Mesodermal cell (in vitro differentiated cells): ENCODE results near the gene RAMAC. TPM values are rescaled to one million over a fixed set of nuclear protein-coding genes. Genes with fewer than 3 reads are reported as not detected.
"Not testable (repeated sequence)": the region's sequence is repeated elsewhere in the genome, so short reads cannot be mapped to it uniquely, and the experiment has no call there.

Experiments
- H3K27ac ChIP-seq: 2 replicates; pipeline ENCODE4 v1.7.0; 2013; ENCODE audit warnings: mild to moderate bottlenecking, low read depth, low read length, moderate library complexity; ENCODE audit not compliant: severe bottlenecking
- H3K36me3 ChIP-seq: 2 replicates; pipeline ENCODE4 v1.7.1; 2013; ENCODE audit warnings: mild to moderate bottlenecking, low read length, moderate library complexity; ENCODE audit not compliant: control insufficient read depth, insufficient read depth
- H3K4me1 ChIP-seq: one replicate; pipeline ENCODE4 v1.7.1; 2013; ENCODE audit warnings: mild to moderate bottlenecking, low read length; ENCODE audit not compliant: insufficient read depth, control insufficient read depth, poor library complexity, severe bottlenecking
- H3K4me3 ChIP-seq: 2 replicates; pipeline ENCODE4 v1.7.0; 2013; ENCODE audit warnings: low read length, control low read depth, mild to moderate bottlenecking; ENCODE audit not compliant: insufficient read depth, poor library complexity, severe bottlenecking; ENCODE audit errors: extremely low read depth
- H3K9me3 ChIP-seq: 2 replicates; pipeline ENCODE4 v1.7.1; 2013; ENCODE audit warnings: mild to moderate bottlenecking, low read length, moderate library complexity; ENCODE audit not compliant: control insufficient read depth
- WGBS, 2 experiments: methylation state at CpG; one replicate each; pipeline ENCODE4 v1.1.5; 2013; ENCODE audit warnings: missing lambda C conversion rate in 2 of 2; ENCODE audit not compliant: insufficient coverage in 2 of 2; 5-methylcytosine and 5-hydroxymethylcytosine counted together
- polyA plus RNA-seq, 2 experiments: library from polyadenylated mRNA; stranded (reverse); fragments of 50-300 nt; gene quantifications; one replicate each; pipeline ENCODE4 v1.2.3, GENCODE V29; 2013

Gene RAMAC
- 26.9 TPM for polyA plus RNA-seq (2013, experiment 1 of 2)
- polyA plus RNA-seq (2013, experiment 2 of 2): 31.0 TPM

DNA sequence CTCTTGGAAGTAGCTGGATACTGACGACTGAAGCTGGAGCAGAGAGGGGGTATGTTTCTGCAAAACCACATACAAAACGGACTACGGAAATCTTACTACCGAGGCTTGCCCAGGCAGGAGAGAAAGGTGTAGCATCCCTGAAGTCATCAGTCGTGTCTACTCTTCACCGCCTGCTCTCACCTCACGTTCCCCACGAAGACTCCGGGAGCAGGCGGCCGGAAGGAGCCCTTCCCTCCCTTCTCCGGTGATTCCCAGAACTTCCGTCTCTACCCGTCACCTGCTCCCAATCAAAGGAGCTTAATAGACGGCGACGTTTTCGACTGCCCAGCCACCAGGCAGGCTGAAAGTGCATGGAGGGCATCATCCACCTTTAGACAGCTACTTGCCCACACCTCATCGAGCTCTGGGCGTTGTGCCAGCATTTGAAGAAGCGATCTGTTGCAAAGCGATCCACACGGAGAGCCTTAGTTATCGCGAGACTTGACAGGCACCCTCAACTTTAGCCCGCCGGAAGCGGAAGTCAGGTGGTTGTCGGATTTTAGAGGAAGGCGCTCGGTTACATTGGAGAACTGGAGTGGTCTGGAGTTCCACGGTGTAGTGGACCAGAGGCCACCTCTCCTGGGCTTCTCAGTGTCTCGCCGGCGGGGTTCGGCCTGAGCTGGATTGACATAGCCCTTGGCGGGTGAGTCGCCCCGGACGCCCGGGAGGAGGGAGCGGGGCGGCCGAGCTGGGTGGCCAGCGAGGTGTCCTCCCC is at the start of gene RAMAC:
RAMAC (plus strand) TSS at position 523 of the 754 bp plus-strand sequence. CDS start 2,809 bp downstream, outside the sequence.
- peak within 1 kb of the TSS; percentile 88 for H3K4me3 ChIP-seq
- H3K9me3 ChIP-seq: no peaks in the 10 kb centered on the region
- 7 to 8% methylated on average over 34 to 45 of the region's 45 CpGs for WGBS, 2 experiments
- H3K4me1 ChIP-seq: no peaks in the 10 kb centered on the region
- peaks cover 20% of the 10 kb centered on the region for H3K36me3 ChIP-seq
- peak within 1 kb of the TSS; percentile 25 for H3K27ac ChIP-seq

GRCh38 chr15:82936966-82937711 is 48.9 kb upstream of the RAMAC start:
- no peak overlapping the region for H3K27ac ChIP-seq
- no peak overlapping the region for H3K4me3 ChIP-seq
- H3K36me3 ChIP-seq: no peaks in the 10 kb centered on the region
- no peaks in the 10 kb centered on the region for H3K4me1 ChIP-seq
- 65 to 90% methylated on average over 2 of the region's 4 CpGs for WGBS, 2 experiments
- H3K9me3 ChIP-seq: no peaks in the 10 kb centered on the region

GRCh38 chr15:82937712-82938058 is 48.3 kb upstream of the RAMAC start:
- H3K4me3 ChIP-seq: no peak overlapping the region
- no peaks in the 10 kb centered on the region for H3K4me1 ChIP-seq
- H3K27ac ChIP-seq: no peak overlapping the region
- no peaks in the 10 kb centered on the region for H3K36me3 ChIP-seq
- no peaks in the 10 kb centered on the region for H3K9me3 ChIP-seq
- 98 to 100% methylated on average over 1 to 4 of the region's 5 CpGs for WGBS, 2 experiments

- H3K4me1 ChIP-seq: not testable (repeated sequence)
- WGBS, 2 experiments: 93% methylated on average over 5 to 6 of the region's 6 CpGs
Measured at GRCh38 chr15:82939678-82940077, 46.3 kb upstream of the RAMAC start.

GRCh38 chr15:82942691-82943090 is 43.3 kb upstream of the RAMAC start:
- 88 to 90% methylated on average over 6 of the region's 8 CpGs for WGBS, 2 experiments
- Histone ChIP-seq H3K4me1 (no peaks in the 10 kb centered on the region), H3K36me3 (no peaks in the 10 kb centered on the region), H3K9me3 (no peaks in the 10 kb centered on the region), H3K4me3 (no peak overlapping the region), H3K27ac (no peak overlapping the region)

More at GRCh38 chr15:82939678-82940077, 46.3 kb upstream of the RAMAC start:
- H3K4me3 ChIP-seq, H3K9me3 ChIP-seq, H3K27ac ChIP-seq, H3K36me3 ChIP-seq: not testable (repeated sequence)

- no peaks in the 10 kb centered on the region for H3K4me1 ChIP-seq
- no peak overlapping the region for H3K27ac ChIP-seq
- H3K9me3 ChIP-seq: no peaks in the 10 kb centered on the region
- no peak overlapping the region for H3K4me3 ChIP-seq
- 86 to 88% methylated on average over 3 of the region's 3 CpGs for WGBS, 2 experiments
- H3K36me3 ChIP-seq: no peaks in the 10 kb centered on the region
Measured at GRCh38 chr15:82943176-82943575, 42.8 kb upstream of the RAMAC start.

DNA sequence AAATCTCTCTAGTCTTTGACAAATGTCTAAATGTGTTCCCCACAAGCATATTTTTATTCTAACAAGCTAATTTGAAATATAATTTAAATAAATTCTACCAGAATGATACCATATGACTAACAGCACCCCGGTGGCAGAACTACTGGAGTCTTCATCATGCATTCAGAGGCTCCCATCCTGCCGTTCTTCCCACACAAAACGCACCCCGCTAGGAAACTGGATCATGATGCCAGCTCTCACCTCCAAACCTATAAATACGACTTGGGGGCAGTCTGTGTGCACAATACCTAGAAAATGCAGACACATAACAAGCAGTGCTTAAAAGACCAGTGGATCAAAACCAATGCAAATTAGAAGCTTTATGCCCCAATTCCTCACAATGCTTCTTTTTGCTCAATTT is 42.0 kb upstream of the RAMAC start:
- Histone ChIP-seq H3K36me3 (no peaks in the 10 kb centered on the region), H3K4me1 (no peaks in the 10 kb centered on the region), H3K4me3 (no peak overlapping the region), H3K27ac (no peak overlapping the region), H3K9me3 (no peaks in the 10 kb centered on the region)
- WGBS, 2 experiments: 81 to 91% methylated on average over 5 of the region's 5 CpGs

- no peak overlapping the region for H3K27ac ChIP-seq
- no peak overlapping the region for H3K4me3 ChIP-seq
- no peaks in the 10 kb centered on the region for H3K9me3 ChIP-seq
- no peaks in the 10 kb centered on the region for H3K36me3 ChIP-seq
- H3K4me1 ChIP-seq: no peaks in the 10 kb centered on the region
- WGBS, 2 experiments: 74 to 85% methylated on average over 4 to 5 of the region's 5 CpGs
Measured at GRCh38 chr15:82944821-82945220, 41.2 kb upstream of the RAMAC start.

DNA sequence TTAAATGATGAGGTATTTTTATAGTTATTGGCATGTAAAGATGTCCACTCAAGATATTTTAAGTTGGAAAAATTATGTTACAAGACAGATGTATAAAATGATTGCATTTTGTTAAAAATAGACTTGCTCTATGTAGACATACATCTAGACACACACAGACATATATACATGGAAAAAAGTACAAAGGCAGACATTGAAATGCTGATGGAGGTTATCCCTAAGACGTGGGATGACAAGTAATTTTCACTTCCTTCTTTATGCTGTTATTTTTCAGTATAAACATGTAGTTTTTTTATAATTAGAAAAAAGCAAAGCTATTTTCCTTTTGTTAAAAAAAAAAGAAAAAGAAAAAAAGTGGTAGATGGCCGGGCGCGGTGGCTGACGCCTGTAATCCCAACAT is 40.7 kb upstream of the RAMAC start:
- Histone ChIP-seq H3K9me3 (no peaks in the 10 kb centered on the region), H3K4me3 (no peak overlapping the region), H3K27ac (no peak overlapping the region), H3K4me1 (no peaks in the 10 kb centered on the region), H3K36me3 (no peaks in the 10 kb centered on the region)
- 68% methylated on average over 4 of the region's 5 CpGs; no CpG with 5 or more reads in 1 of the 2 experiments for WGBS, 2 experiments

DNA sequence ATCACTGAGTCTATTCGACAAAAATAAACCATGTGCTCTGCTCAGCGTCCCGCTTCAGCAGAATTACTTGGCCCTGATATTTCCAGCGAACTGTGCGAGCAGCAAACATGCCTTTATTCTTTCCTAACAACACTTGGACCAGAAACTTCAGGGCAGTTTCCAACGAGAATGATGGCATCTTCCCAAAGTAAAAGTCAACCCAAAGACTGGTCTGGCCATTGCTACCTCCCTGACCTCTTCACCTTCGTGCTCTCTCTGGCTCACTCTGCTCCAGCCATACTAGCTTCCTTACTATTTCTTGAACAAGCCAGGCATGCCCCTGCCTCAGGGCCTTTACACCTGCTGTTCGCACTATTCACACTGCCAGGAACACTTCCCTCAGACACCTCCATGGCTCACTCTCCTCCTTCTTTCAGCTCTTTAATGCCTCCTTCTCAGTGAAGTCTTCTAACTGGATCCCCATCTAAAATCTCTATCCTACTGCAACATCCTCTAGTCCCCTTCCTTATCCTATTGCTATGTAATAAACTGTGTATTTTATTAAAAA is 39.8 kb upstream of the RAMAC start:
- no peaks in the 10 kb centered on the region for H3K36me3 ChIP-seq
- H3K9me3 ChIP-seq: no peaks in the 10 kb centered on the region
- no peak overlapping the region for H3K4me3 ChIP-seq
- no peaks in the 10 kb centered on the region for H3K4me1 ChIP-seq
- no peak overlapping the region for H3K27ac ChIP-seq
- WGBS, 2 experiments: 86 to 89% methylated on average over 8 of the region's 8 CpGs
